Colonic mucosa (tissue), 4 donors: Measurements from ENCODE around the gene DLGAP1. TPM values are rescaled to one million over a fixed set of nuclear protein-coding genes. Genes with fewer than 3 reads are reported as not detected.
A peak's percentile ranks its signal among the peaks of the same experiment; 100 is the strongest.

ENCODE experiments used
- DNase-seq: peaks from one replicate; pipeline ENCODE4 v3.0.0-alpha.2; 2020
- H3K27ac ChIP-seq: fragments of 200-600 bp; one replicate; pipeline ENCODE4 v1.8.0; 2021
- H3K27me3 ChIP-seq: fragments of 200-600 bp; one replicate; pipeline ENCODE4 v1.8.0; 2021
- H3K36me3 ChIP-seq: fragments of 200-600 bp; one replicate; pipeline ENCODE4 v1.8.0; 2021
- H3K4me1 ChIP-seq: fragments of 200-600 bp; one replicate; pipeline ENCODE4 v1.8.0; 2021; ENCODE audit warnings: mild to moderate bottlenecking
- H3K4me3 ChIP-seq: fragments of 200-600 bp; one replicate; pipeline ENCODE4 v1.8.0; 2021
- H3K9ac ChIP-seq, 2 donors: one replicate each; pipeline ENCODE4 v1.7.0; 2013; ENCODE audit warnings: control low read depth in 2 of 2, low read depth in 2 of 2, low read length in 2 of 2
- H3K9me3 ChIP-seq: fragments of 200-600 bp; one replicate; pipeline ENCODE4 v1.8.0; 2021
- CTCF ChIP-seq: fragments of 200-600 bp; IDR thresholded peaks from one replicate; pipeline ENCODE4 v1.8.0; 2022; ENCODE audit warnings: antibody characterized with exemption, mild to moderate bottlenecking
- intact Hi-C: fragments of 100-400 bp; cut with DNase I; formaldehyde crosslinking; loops from one replicate; pipeline ENCODE4 v1.14.1; 2022
- total RNA-seq, 2 donors: library from RNA; stranded (reverse); fragmentation: NEBNext Ultra II Directional in 1 of 2; extraction: Animal tissue kit (Norgen Biotek cat#: 25700) in 1 of 2; gene quantifications; one replicate each; pipeline ENCODE4 v1.2.1, GENCODE V29; 2021
- donor health status: healthy.
- donor health status: DM: no; HTN: no; CAD: no.
- donor health status: DM: no; HTN: no; CAD: no.

DLGAP1 gene
- total RNA-seq, 2 donors from 2014 or later, result 0.25 to 0.50 TPM

GRCh38 chr18:3456686-3457069, 998.4 kb downstream of the DLGAP1 start:
- intact Hi-C loops, result loop anchor here (5.0 kb wide), 1 partner anchor 174 kb away; no protein-coding TSS in a partner anchor
- TF ChIP-seq CTCF, result no peak
- H3K36me3 ChIP-seq, result no peaks in the 10 kb centered on the region
- peak overlapping the region in 1 of 2 donors; percentile 100 for H3K9ac ChIP-seq
- peak overlapping the region; percentile 100 for H3K27ac ChIP-seq
- H3K4me1 ChIP-seq, result peaks cover 13% of the 10 kb centered on the region
- H3K27me3 ChIP-seq, result no peaks in the 10 kb centered on the region
- H3K4me3 ChIP-seq, result no peak overlapping the region
- H3K9me3 ChIP-seq, result no peaks in the 10 kb centered on the region
- DNase-seq, result peak; percentile 58

GRCh38 chr18:3455907-3456685, 999.0 kb downstream of the DLGAP1 start:
- Histone ChIP-seq H3K9ac (peak overlapping the region in 1 of 2 donors; percentile 100), H3K9me3 (no peaks in the 10 kb centered on the region), H3K36me3 (no peaks in the 10 kb centered on the region), H3K4me1 (peaks cover 13% of the 10 kb centered on the region), H3K4me3 (no peak overlapping the region), H3K27me3 (no peaks in the 10 kb centered on the region), H3K27ac (peak overlapping the region; percentile 100)
- intact Hi-C loops, result loop anchor here (5.0 kb wide), 1 partner anchor 174 kb away; no protein-coding TSS in a partner anchor
- no peak for TF ChIP-seq CTCF
- DNase-seq, result peak; percentile 57

DNA sequence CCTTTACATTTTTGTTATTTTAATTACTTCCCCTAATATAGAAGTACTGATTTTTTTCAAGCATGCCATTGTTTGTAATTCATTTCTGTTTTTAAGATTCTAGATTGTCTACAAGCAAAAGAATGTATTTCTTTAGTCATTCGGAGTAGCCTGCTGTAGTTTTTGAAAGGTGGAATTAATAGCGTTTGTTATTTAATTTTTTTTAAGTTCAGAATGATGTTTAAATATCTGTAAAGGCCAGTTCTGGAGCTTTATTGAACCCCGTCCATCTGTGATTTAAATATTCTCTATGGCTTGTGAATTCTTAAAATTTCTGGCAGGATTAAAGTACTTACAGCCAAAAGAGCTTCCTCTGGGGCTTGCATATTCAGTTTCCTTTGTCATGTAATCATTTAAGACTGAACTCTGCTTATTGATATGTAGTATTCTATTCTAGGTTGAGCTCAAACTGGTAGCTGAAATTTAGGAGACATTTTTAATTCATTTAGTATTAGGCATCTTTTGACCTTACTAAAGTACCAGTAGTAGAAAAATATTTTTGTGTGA, 999.9 kb downstream of the DLGAP1 start:
- Histone ChIP-seq H3K9ac (peak overlapping the region in 1 of 2 donors; percentile 100), H3K4me3 (no peak overlapping the region)

GRCh38 chr18:3454365-3455089, 1000.6 kb downstream of the DLGAP1 start:
- peak overlapping the region; percentile 100 for H3K27ac ChIP-seq
- DNase-seq, result peak; percentile 71
- intact Hi-C loops, result loop anchor here (5.0 kb wide), 1 partner anchor 172 kb away; no protein-coding TSS in a partner anchor
- peaks cover 13% of the 10 kb centered on the region for H3K4me1 ChIP-seq
- no peaks in the 10 kb centered on the region for H3K27me3 ChIP-seq
- H3K9me3 ChIP-seq, result no peaks in the 10 kb centered on the region
- peak overlapping the region in 1 of 2 donors; percentile 100 for H3K9ac ChIP-seq
- TF ChIP-seq CTCF, result peak; percentile 40
- H3K36me3 ChIP-seq, result no peaks in the 10 kb centered on the region
- peak overlapping the region; percentile 68 for H3K4me3 ChIP-seq

More for the DNA sequence above, 999.9 kb downstream of the DLGAP1 start:
- no peaks in the 10 kb centered on the region for H3K27me3 ChIP-seq
- H3K4me1 ChIP-seq, result peaks cover 13% of the 10 kb centered on the region
- DNase-seq, result no peak
- H3K9me3 ChIP-seq, result no peaks in the 10 kb centered on the region
- no peak for TF ChIP-seq CTCF
- no peaks in the 10 kb centered on the region for H3K36me3 ChIP-seq
- intact Hi-C loops, result loop anchor here (5.0 kb wide), 1 partner anchor 173 kb away; no protein-coding TSS in a partner anchor
- H3K27ac ChIP-seq, result peak overlapping the region; percentile 100
